HepG2 (cell line): ENCODE results near the gene RNF8. TPM values are rescaled to one million over a fixed set of nuclear protein-coding genes. Genes with fewer than 3 reads are reported as not detected.

Experiments used
- ATAC-seq: fragments of 200-7000 bp; cut with Tn5 transposase; 3 replicates; pipeline ENCODE4 v1.9.1; 2020; ENCODE audit warnings: mild to moderate bottlenecking, moderate library complexity
- BruUV-seq: library from RNA; stranded (reverse); fragments of 400-500 nt; replicated peaks from 2 replicates; lab custom pipeline; 2021; lab: Mats Ljungman, UMichigan
- CTCF ChIA-PET: fragments of 300-600 bp; formaldehyde crosslinking; extraction: SDS; loops from one replicate; lab custom pipeline; 2021; ENCODE audit warnings: low total read pairs, inconsistent platforms, low intra/inter-chr PET ratio; lab: Yijun Ruan, JAX
- POLR2A ChIA-PET: fragments of 350-600 bp; sonication (Branson Sonifier 250); formaldehyde crosslinking; loops from one replicate; lab custom pipeline; 2020; ENCODE audit warnings: antibody characterized with exemption, inconsistent platforms; lab: Yijun Ruan, JAX
- DNase-seq: peaks from one replicate; pipeline ENCODE4 v3.0.0-alpha.2; 2015; ENCODE audit warnings: low spot score
- FAIRE-seq: peaks from 3 replicates; lab custom pipeline; 2011; peaks lifted over from hg19 to GRCh38; lab: Jason Lieb, UNC
- H2AFZ ChIP-seq: one replicate; pipeline ENCODE4 v1.6.1; 2011; ENCODE audit warnings: low read length, inconsistent platforms
- H3K27ac ChIP-seq: fragments of 300-600 bp; 3 replicates; pipeline ENCODE4 v1.8.0; 2011; ENCODE audit warnings: mixed run types, mild to moderate bottlenecking, mixed read lengths, low read length, inconsistent platforms; ENCODE audit not compliant: insufficient read depth; ENCODE audit errors: extremely low read length
- H3K27me3 ChIP-seq, 2 experiments: fragments of 200-600 bp in 1 of 2; 2 replicates in 1 of 2; 3 replicates in 1 of 2; pipeline versions ENCODE4 v1.6.0 to v1.8.0; 2011; ENCODE audit warnings: low read length in 2 of 2, mild to moderate bottlenecking in 2 of 2, moderate library complexity in 2 of 2, inconsistent platforms in 1 of 2; ENCODE audit not compliant: insufficient read depth in 2 of 2, control insufficient read depth in 1 of 2
- H3K36me3 ChIP-seq, 2 experiments: fragments of 200-600 bp in 1 of 2; replicated peaks in 1 of 2; 2 replicates in 1 of 2; 3 replicates in 1 of 2; pipeline versions ENCODE4 v1.5.1 to v1.8.0; 2011; ENCODE audit warnings: low read length in 2 of 2, inconsistent platforms in 1 of 2; ENCODE audit not compliant: insufficient read depth in 2 of 2, control insufficient read depth in 1 of 2
- H3K4me1 ChIP-seq: 2 replicates; pipeline ENCODE4 v1.5.1; 2012; ENCODE audit warnings: low read length, inconsistent platforms; ENCODE audit not compliant: insufficient read depth
- H3K4me2 ChIP-seq: 2 replicates; pipeline ENCODE4 v1.6.0; 2011; ENCODE audit warnings: low read depth, low read length, inconsistent platforms
- H3K4me3 ChIP-seq, 3 experiments: fragments of 200-600 bp in 1 of 3; sonication (generic), shearing (Covaris generic) in 1 of 3; replicated peaks in 1 of 3; 2 replicates each; pipeline ENCODE4 v1.5.1; 2011 to 2016; ENCODE audit warnings: low read length in 3 of 3, inconsistent platforms in 2 of 3, low read depth in 2 of 3, mild to moderate bottlenecking in 2 of 3, control low read depth in 1 of 3, mixed read lengths in 1 of 3; ENCODE audit not compliant: insufficient read depth in 1 of 3
- H3K79me2 ChIP-seq: one replicate; pipeline ENCODE4 v1.6.1; 2011; ENCODE audit warnings: low read length, inconsistent platforms; ENCODE audit not compliant: insufficient read depth
- H3K9ac ChIP-seq: 2 replicates; pipeline ENCODE4 v1.6.0; 2011; ENCODE audit warnings: mild to moderate bottlenecking, low read depth, low read length, inconsistent platforms; ENCODE audit not compliant: insufficient read depth
- H3K9me3 ChIP-seq: 2 replicates; pipeline ENCODE4 v1.5.1; 2012; ENCODE audit warnings: mild to moderate bottlenecking, low read length
- H4K20me1 ChIP-seq: 2 replicates; pipeline ENCODE4 v1.6.0; 2011; ENCODE audit warnings: inconsistent platforms, mild to moderate bottlenecking, low read length, moderate library complexity; ENCODE audit not compliant: insufficient read depth
- ETV5 ChIP-seq: IDR thresholded peaks from 2 replicates; pipeline ENCODE4 v1.6.1; 2018; ENCODE audit warnings: missing biosample characterization, missing genetic modification reagents, inconsistent platforms, borderline replicate concordance
- MBNL3 ChIP-seq: fragments of 250-450 bp; sonication (Bioruptor Pico); conservative IDR thresholded peaks from 2 replicates; pipeline ENCODE4 v1.8.0; 2022; ENCODE audit warnings: mild to moderate bottlenecking, inconsistent platforms
- MEIS1 ChIP-seq: sonication (generic); formaldehyde crosslinking; IDR thresholded peaks from 2 replicates; pipeline ENCODE4 v1.9.0; 2021; ENCODE audit warnings: mild to moderate bottlenecking, missing genetic modification reagents, moderate library complexity, borderline replicate concordance
- PAXIP1 ChIP-seq: sonication (generic); formaldehyde crosslinking; conservative IDR thresholded peaks from 2 replicates; pipeline ENCODE4 v1.4.0; 2020; ENCODE audit warnings: mild to moderate bottlenecking, missing genetic modification reagents, moderate library complexity
- TBX3 ChIP-seq: fragments of 450-650 bp; IDR thresholded peaks from 2 replicates; pipeline ENCODE4 v1.6.1; 2017; ENCODE audit warnings: antibody characterized with exemption, mild to moderate bottlenecking, inconsistent platforms, borderline replicate concordance
- TP53 ChIP-seq: sonication (generic); formaldehyde crosslinking; conservative IDR thresholded peaks from 2 replicates; pipeline ENCODE4 v1.4.0; 2020; ENCODE audit warnings: missing genetic modification reagents
- TRAFD1 ChIP-seq: sonication (generic); formaldehyde crosslinking; IDR thresholded peaks from 2 replicates; pipeline ENCODE4 v1.5.1; 2020; ENCODE audit warnings: missing genetic modification reagents, mild to moderate bottlenecking, borderline replicate concordance
- ZNF335 ChIP-seq: sonication (generic); formaldehyde crosslinking; IDR thresholded peaks from 2 replicates; pipeline ENCODE4 v1.4.0; 2020; ENCODE audit warnings: missing genetic modification reagents
- ZNF337 ChIP-seq: sonication (generic); formaldehyde crosslinking; IDR thresholded peaks from 2 replicates; pipeline ENCODE4 v1.5.1; 2020; ENCODE audit warnings: missing genetic modification reagents, low read depth, mild to moderate bottlenecking, borderline replicate concordance
- WGBS: methylation state at CpG from one replicate; pipeline ENCODE4 v1.1.6; 2017; ENCODE audit warnings: low lambda C conversion rate; 5-methylcytosine and 5-hydroxymethylcytosine counted together
- in situ Hi-C: cut with HindIII; loops from 2 replicates; pipeline ENCODE4 v1.10.0; 2017; ENCODE audit warnings: low pct_unique_long_range_greater_than_20kb; ENCODE audit not compliant: extremely low pct_ligation_motif_present
- intact Hi-C: fragments of 100-400 bp; cut with micrococcal nuclease; formaldehyde crosslinking; loops from one replicate; pipeline ENCODE4 v1.10.0; 2022; ENCODE audit not compliant: unreplicated experiment
- polyA plus RNA-seq, 8 experiments: library from polyadenylated mRNA; depleted of rRNA in 3 of 8; stranded (reverse) in 7 of 8; unstranded in 1 of 8; fragments of >200 nt; fragmentation: Illumina TruSeq in 4 of 8; extraction: Trizol in 4 of 8; gene quantifications; 2 replicates each; pipeline versions ENCODE4 v1.2.1 to v1.2.3, GENCODE V29; 2011 to 2016; ENCODE audit warnings: low read depth in 4 of 8, missing spikeins in 1 of 8, mixed read lengths in 1 of 8; ENCODE audit not compliant: insufficient read depth in 1 of 8
- total RNA-seq, 5 experiments: library from RNA; depleted of rRNA; stranded (reverse); fragments of >200 nt; fragmentation: Illumina TruSeq; extraction: Trizol; gene quantifications; 2 replicates each; pipeline ENCODE4 v1.2.3, GENCODE V29; 2016; ENCODE audit warnings: low read depth in 1 of 5
- TF ChIP-seq, protein P1 (sequence below): sonication (generic); formaldehyde crosslinking; IDR thresholded peaks from one replicate; pipeline ENCODE4 v1.5.1; 2020; ENCODE audit warnings: mild to moderate bottlenecking, missing genetic modification reagents; ENCODE audit errors: not compliant biosample characterization

The RNF8 gene
- total and polyA plus RNA-seq, 2 of the 13 experiments (the other 11 are each of a cell fraction or from before 2014, with no cell fraction given), result 21.8 to 47.6 TPM

DNA sequence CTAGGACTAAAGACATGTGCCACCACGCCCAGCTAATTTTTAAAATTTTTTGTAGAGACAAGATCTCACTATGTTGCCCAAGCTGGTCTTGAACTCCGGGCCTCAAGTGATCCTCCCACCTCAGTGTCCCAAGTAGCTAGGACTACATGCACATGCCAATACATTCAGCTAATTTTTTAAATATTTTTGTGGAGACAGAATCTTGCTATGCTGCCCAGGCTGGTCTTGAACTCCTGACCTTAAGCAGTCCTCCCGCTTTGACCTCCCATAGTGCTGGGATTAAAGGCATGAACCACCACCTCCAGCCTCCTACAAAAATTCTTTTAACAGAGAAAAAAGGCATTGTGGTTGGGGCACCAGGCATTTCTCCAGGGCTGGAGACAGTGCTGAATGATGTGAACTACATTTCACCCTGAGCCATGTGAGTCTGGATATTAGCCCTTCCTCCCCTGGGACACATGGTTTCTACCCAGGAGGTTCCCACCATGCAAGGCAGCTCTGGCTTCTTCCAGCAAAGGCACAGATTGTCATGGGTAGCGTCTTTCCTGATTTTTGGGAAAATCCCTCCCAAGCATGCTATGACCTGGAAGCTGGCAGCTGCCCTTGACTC is 42.9 kb downstream of the RNF8 start:
- FAIRE-seq, result no peak
- Histone ChIP-seq H3K79me2 (no peaks in the 10 kb centered on the region), H3K27ac (no peak overlapping the region), H3K4me3 (no peak overlapping the region), H3K4me1 (no peaks in the 10 kb centered on the region), H3K9ac (no peak overlapping the region), H3K4me2 (no peak overlapping the region), H2AFZ (no peak overlapping the region), H3K9me3 (no peaks in the 10 kb centered on the region), H4K20me1 (no peaks in the 10 kb centered on the region), H3K27me3 (peaks cover 0 to 4% of the 10 kb centered on the region in 2 experiments; a peak in 1 of 5 replicates), H3K36me3 (peaks cover 0 to 8% of the 10 kb centered on the region in 2 experiments; a peak in 2 of 5 replicates)
- no peak for DNase-seq
- WGBS, result 82% methylated on average over 4 of the region's 4 CpGs
- in situ Hi-C loops (no loop called here), intact Hi-C loops (no loop called here)
- ChIA-PET POLR2A (no interaction called here), CTCF (no interaction called here)
- peak; percentile 29 for ATAC-seq
- BruUV-seq, result no TSS peak
- TF ChIP-seq TRAFD1 (CRISPR knock-in tag) (no peak), ZNF337 (CRISPR knock-in tag) (no peak), TBX3 (no peak), PAXIP1 (CRISPR knock-in tag) (no peak), ZNF335 (no peak), ETV5 (CRISPR knock-in tag) (no peak), TP53 (CRISPR knock-in tag) (no peak), MEIS1 (CRISPR knock-in tag) (no peak), MBNL3 (CRISPR knock-in tag) (no peak)
- TF ChIP-seq, protein P1, sequence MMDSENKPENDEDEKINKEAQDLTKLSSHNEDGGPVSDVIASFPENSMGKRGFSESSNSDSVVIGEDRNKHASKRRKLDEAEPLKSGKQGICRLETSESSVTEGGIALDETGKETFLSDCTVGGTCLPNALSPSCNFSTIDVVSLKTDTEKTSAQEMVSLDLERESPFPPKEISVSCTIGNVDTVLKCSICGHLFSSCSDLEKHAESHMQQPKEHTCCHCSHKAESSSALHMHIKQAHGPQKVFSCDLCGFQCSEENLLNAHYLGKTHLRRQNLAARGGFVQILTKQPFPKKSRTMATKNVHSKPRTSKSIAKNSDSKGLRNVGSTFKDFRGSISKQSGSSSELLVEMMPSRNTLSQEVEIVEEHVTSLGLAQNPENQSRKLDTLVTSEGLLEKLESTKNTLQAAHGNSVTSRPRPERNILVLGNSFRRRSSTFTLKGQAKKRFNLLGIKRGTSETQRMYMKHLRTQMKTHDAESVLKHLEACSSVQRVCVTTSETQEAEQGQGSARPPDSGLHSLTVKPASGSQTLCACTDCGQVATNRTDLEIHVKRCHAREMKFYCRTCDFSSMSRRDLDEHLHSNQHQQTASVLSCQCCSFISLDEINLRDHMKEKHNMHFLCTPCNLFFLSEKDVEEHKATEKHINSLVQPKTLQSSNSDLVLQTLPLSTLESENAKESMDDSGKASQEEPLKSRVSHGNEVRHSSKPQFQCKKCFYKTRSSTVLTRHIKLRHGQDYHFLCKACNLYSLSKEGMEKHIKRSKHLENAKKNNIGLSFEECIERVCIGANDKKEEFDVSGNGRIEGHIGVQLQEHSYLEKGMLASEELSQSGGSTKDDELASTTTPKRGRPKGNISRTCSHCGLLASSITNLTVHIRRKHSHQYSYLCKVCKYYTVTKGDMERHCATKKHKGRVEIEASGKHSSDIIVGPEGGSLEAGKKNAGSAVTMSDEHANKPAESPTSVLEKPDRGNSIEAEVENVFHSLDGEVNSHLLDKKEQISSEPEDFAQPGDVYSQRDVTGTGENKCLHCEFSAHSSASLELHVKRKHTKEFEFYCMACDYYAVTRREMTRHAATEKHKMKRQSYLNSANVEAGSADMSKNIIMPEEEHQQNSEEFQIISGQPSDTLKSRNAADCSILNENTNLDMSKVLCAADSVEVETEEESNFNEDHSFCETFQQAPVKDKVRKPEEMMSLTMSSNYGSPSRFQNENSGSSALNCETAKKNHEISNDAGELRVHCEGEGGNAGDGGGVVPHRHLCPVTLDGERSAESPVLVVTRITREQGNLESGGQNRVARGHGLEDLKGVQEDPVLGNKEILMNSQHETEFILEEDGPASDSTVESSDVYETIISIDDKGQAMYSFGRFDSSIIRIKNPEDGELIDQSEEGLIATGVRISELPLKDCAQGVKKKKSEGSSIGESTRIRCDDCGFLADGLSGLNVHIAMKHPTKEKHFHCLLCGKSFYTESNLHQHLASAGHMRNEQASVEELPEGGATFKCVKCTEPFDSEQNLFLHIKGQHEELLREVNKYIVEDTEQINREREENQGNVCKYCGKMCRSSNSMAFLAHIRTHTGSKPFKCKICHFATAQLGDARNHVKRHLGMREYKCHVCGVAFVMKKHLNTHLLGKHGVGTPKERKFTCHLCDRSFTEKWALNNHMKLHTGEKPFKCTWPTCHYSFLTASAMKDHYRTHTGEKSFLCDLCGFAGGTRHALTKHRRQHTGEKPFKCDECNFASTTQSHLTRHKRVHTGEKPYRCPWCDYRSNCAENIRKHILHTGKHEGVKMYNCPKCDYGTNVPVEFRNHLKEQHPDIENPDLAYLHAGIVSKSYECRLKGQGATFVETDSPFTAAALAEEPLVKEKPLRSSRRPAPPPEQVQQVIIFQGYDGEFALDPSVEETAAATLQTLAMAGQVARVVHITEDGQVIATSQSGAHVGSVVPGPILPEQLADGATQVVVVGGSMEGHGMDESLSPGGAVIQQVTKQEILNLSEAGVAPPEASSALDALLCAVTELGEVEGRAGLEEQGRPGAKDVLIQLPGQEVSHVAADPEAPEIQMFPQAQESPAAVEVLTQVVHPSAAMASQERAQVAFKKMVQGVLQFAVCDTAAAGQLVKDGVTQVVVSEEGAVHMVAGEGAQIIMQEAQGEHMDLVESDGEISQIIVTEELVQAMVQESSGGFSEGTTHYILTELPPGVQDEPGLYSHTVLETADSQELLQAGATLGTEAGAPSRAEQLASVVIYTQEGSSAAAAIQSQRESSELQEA (CRISPR knock-in tag), result no peak
